Erythroblast (primary cell): ENCODE measurements around the gene TUB.

Experiments used
- GATA1 ChIP-seq: IDR thresholded peaks from 2 replicates; pipeline ENCODE4 v1.6.1; 2011; ENCODE audit warnings: low read depth, mild to moderate bottlenecking, control low read depth, low read length, moderate library complexity
- POLR2A ChIP-seq: IDR thresholded peaks from 2 replicates; pipeline ENCODE4 v1.6.1; 2011; ENCODE audit warnings: mild to moderate bottlenecking, low read length

DNA sequence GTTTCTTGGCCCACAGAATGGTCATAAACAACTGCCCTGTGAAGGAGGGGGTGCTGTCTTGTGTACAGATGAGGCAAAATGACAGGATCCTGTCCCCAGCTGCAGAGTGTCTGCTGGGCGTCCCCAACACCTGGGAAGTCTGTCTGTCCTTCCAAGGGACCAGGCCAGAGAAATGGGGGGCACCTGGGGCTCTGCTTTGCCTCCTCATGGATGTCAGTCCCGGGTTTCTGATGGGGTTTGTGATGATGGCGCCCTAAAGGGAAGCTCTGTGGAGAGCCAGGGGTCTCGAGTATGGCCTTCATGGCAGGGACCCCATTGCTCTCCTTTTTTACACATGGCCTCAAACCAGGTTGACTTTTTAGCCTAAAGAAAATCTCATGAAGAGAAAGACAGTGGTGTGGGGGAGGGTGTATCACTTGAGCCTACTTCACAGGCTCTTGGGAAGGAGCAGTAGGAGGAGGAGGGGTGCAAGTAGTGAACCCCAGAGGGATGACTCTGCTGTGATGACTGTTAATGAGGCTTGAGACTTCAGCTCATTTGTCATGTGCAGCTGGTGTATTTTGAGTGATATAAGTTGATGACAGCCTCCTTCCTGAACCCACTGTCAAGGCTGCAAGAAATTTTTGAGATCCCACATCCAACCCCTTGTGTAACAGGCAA, 40.6 kb upstream of the TUB start:
- TF ChIP-seq POLR2A (no peak), GATA1 (no peak)
